GM12872 (cell line): ENCODE measurements around the gene BLOC1S5.

Experiments used
- TF ChIP-seq, protein P1 (sequence below): IDR thresholded peaks from 3 replicates; pipeline ENCODE4 v1.5.1; 2011; ENCODE audit warnings: low read depth, mild to moderate bottlenecking, low read length, moderate library complexity; ENCODE audit not compliant: insufficient read depth

Gene BLOC1S5

GRCh38 chr6:8087870-8088754 is 23.9 kb upstream of the BLOC1S5 start:
- TF ChIP-seq, protein P1, sequence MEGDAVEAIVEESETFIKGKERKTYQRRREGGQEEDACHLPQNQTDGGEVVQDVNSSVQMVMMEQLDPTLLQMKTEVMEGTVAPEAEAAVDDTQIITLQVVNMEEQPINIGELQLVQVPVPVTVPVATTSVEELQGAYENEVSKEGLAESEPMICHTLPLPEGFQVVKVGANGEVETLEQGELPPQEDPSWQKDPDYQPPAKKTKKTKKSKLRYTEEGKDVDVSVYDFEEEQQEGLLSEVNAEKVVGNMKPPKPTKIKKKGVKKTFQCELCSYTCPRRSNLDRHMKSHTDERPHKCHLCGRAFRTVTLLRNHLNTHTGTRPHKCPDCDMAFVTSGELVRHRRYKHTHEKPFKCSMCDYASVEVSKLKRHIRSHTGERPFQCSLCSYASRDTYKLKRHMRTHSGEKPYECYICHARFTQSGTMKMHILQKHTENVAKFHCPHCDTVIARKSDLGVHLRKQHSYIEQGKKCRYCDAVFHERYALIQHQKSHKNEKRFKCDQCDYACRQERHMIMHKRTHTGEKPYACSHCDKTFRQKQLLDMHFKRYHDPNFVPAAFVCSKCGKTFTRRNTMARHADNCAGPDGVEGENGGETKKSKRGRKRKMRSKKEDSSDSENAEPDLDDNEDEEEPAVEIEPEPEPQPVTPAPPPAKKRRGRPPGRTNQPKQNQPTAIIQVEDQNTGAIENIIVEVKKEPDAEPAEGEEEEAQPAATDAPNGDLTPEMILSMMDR, result no peak

GRCh38 chr6:8086755-8087306 is 22.6 kb upstream of the BLOC1S5 start:
- TF ChIP-seq, protein P1, result no peak

DNA sequence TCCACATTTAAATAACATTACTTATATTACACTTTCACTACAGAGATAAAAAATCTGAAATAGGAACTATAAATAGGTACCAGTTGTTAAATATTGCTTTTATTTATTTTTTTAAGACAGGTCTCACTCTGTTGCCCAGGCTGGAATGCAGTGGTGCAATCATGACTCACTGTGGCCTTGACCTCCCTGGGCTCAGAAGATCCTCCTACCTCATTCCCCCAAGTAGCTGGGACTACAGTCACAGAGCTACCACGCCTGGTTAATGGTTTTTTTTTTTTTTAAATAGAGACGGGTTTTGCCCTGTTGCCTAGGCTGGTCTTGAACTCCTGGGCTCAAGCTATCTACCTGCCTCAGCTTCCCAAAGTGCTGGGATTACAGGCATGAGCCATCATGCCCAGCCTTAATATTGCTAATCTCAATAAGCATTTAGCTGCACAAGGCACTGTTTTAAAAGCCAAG is 20.9 kb upstream of the BLOC1S5 start:
- TF ChIP-seq, protein P1, result no peak

DNA sequence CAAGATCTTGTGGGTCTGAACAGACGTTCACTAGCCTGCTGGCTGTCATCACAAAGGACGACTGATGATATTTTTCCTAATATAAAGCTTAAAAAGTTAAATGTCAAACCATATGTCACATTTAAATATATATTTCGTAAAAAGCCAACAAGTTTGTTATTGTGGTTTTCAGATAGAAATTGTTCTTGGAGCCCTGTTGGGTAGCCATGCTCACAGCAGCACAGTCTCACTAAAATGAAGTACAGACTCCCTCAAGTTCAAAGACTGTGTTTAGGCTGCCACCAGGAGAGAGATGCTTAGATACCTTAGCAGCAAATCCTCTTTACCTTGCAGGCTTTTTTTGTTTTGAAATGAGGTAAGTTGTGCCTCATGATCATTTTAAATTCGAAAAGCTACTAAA is 20.4 kb upstream of the BLOC1S5 start:
- TF ChIP-seq, protein P1, result no peak

GRCh38 chr6:8082954-8083858 is 19.0 kb upstream of the BLOC1S5 start:
- TF ChIP-seq, protein P1, result no peak

GRCh38 chr6:8082572-8082953 is 18.4 kb upstream of the BLOC1S5 start:
- TF ChIP-seq, protein P1, result no peak
